HG03039 (cell line): ENCODE results near the gene SLC34A3.
A peak's percentile ranks its signal among the peaks of the same experiment; 100 is the strongest.

Experiments used
- ATAC-seq: cut with Tn5 transposase; IDR thresholded peaks from one replicate; pipeline ENCODE4 v1.9.1; 2021; ENCODE audit warnings: mild to moderate bottlenecking, moderate library complexity; ENCODE audit not compliant: unreplicated experiment

The SLC34A3 gene

GRCh38 chr9:137230705-137231371, at the start of gene SLC34A3:
TSS of gene SLC34A3 (plus strand) at chr9:137230901. CDS start at chr9:137231703, 802 bp downstream.
- ATAC-seq, result no peak

GRCh38 chr9:137181680-137182079, 49.0 kb upstream of the SLC34A3 start:
- no peak for ATAC-seq

DNA sequence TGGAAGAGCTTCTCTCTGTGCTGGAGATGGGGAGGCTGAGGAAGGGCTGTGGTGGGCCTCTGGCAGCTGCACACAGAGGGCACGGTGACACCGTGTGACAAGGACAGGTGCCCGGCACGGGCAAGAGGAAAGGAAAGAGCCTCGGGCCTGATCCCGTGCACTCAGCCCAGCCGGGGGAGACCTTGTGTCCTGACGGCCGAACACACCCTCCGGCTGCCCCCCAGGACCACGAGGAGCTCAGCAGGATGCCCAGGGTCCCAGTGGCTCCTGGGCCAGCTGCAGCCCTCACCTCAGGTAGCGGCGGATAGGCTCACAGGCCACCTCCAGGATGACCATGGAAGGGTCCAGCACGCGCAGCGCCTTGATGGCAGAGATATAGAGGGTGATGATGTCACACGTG, 47.9 kb upstream of the SLC34A3 start:
- ATAC-seq, result no peak

DNA sequence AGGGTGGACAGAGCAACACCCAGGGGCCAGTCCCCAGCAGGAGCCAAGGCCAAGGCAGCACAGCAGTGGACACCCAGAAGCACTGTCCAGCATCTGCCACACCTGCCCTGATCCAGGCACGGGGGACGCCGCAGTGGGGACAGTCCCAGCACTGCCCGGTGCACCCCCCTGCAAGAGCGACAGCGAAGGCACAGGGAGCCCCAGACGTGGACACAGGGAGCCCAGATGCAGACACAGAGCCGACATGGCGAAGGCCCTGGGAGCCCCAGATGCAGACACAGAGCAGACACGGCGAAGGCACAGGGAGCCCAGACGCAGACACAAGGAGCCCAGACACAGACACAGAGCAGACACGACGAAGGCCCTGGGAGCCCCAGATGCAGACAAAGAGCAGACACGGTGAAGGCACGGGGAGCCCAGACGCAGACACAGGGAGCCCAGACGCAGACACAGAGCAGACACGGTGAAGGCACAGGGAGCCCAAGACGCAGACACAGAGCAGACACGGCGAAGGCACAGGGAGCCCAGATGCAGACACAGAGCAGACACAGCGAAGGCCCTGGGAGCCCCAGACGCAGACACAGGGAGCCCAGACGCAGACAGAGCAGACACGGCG, 46.6 kb upstream of the SLC34A3 start:
- no peak for ATAC-seq

- ATAC-seq, result no peak
These were observed 45.6 kb upstream of the SLC34A3 start for GRCh38 chr9:137184881-137185660.

- ATAC-seq, result no peak
These were observed 44.8 kb upstream of the SLC34A3 start for GRCh38 chr9:137185921-137186320.

- ATAC-seq, result no peak
These were observed 44.3 kb upstream of the SLC34A3 start for GRCh38 chr9:137186385-137186784.

DNA sequence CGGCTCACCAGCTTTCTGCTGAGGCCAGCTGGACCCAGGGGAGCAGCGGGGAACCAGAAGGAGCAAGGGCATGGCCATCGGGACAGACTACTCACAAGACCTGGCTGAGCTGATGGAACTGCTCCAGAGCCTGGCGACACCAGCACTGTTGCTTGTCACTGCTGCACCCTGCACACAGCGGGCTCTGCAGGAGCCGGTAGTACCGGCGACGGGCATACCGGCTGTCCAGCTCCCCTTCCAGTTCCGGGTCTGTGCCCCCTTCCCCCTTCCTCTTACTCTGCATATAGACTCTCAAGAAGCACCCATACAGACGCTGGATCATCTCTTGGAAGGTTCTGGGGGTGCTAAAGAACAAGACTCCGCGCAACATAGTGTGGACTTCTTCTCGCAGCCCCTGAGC, 43.3 kb upstream of the SLC34A3 start:
- no peak for ATAC-seq

GRCh38 chr9:137188086-137188489, 42.6 kb upstream of the SLC34A3 start:
- ATAC-seq, result no peak

GRCh38 chr9:137188490-137189296, 42.0 kb upstream of the SLC34A3 start, which contains the start of the genes ANAPC2 and SSNA1:
TSS of gene ANAPC2 (minus strand) at chr9:137188560. CDS start at chr9:137188532, 28 bp downstream.
TSS of gene SSNA1 (plus strand) at chr9:137188676. CDS start at chr9:137188727, 51 bp downstream.
- peak; percentile 68 for ATAC-seq

DNA sequence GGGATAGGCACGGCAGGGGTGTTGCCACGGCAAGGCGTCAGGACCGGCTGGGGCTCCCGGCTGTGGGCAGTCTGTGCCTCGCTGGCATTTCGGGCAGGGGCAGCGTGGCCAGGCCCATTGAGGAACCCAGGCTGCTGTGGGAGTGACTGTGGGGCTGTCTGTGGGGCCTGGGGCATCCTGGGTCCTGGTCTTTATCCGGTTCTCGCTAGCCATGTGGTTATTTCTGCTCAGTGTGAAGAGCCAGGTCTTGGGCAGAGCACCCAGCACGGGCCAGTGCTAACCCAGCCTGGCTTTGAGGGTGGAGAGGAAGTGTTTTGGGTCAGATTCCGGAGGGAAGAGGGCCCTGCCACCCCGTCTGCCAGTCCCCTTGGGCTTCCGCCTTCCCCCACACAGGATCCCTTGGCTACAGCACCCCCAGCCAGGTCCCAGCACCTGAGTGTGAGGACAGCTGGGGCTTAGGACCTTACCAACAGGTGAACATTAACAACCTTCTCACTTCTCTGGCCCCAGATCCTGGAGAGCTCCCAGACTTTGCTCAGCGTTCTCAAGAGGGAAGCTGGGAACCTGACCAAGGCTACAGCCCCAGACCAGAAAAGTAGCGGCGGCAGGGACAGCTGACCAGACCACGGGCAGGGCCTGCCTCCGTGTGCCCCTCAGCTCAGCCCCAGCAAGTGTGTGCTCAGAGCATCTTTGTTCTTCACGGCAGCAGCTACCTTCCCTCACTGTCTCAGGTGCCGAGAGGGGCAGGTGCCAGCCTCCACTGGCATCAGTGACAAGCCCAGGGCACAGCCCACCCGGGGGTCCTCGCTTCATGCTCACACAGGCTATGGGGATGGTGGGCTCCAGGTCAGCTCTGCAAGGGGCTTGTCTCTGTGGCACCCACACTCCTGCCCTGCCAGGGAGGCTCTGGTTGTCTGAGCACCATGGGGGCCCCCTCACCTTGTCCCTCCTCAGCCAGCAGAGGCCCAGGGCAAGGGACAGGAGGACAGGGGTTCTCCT, 41.1 kb upstream of the SLC34A3 start:
- peak; percentile 2 for ATAC-seq

GRCh38 chr9:137190315-137190856, 40.3 kb upstream of the SLC34A3 start:
- ATAC-seq, result no peak

DNA sequence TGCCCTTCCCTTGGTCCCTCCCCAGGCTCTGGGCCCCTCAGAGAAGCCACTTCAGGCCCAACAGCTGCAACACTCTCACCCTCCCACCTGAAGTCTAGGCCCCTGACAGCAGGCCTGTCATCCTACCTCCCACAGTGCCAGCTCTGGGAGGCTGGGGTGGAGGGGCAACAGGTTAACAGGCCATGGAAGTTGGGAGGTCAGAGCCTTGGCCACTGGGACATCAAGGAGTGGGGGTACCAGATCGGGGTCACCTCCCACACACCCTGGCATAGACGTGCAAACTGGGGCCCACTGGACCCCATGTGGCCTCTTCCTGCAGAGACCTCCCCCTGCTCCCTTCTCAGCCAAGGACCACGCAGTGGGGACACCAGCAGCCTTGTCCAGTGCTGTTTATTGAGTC, 39.5 kb upstream of the SLC34A3 start:
- no peak for ATAC-seq

GRCh38 chr9:137191691-137192447, 38.8 kb upstream of the SLC34A3 start:
- no peak for ATAC-seq

- ATAC-seq, result no peak
These were observed 38.3 kb upstream of the SLC34A3 start for GRCh38 chr9:137192448-137192780.

DNA sequence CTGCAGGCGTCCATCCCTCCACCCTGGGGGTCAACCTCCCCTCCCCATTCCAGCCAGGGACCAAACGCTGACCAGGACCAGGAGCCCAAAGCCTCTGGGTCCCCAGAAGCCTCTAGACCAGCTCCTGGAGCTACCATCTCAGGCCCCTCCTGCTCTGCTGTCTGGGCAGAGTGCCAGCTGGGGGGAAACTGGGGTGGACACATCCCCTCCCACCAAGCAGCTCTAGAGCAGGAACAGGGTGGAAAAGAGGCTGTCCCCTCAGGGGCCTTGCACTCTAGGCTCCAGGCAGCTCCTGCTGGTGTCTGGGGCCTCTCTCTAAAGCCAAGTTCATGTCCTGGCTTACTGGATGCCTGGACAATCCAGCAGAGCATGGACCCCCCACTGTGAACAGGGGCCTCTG, 37.8 kb upstream of the SLC34A3 start:
- no peak for ATAC-seq

DNA sequence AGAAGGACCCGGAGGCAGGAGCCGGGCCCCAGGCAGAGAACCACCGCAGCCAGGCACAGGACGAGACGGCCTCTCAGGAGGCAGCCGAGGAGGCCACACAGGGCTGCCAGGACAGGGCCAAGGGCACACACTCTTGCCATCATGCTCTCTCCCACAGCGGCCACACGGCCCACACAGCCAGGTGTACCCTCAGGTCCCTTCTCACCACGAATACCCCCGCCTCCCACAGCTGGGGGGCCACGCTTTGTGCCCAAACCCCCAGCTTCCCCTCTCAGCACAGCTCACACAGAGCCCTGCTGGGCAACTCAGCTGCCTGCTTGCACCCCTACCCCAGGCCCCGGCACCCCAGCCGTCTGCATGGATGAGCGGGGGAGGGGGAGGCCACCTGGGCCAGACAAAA, 36.9 kb upstream of the SLC34A3 start:
- ATAC-seq, result no peak

DNA sequence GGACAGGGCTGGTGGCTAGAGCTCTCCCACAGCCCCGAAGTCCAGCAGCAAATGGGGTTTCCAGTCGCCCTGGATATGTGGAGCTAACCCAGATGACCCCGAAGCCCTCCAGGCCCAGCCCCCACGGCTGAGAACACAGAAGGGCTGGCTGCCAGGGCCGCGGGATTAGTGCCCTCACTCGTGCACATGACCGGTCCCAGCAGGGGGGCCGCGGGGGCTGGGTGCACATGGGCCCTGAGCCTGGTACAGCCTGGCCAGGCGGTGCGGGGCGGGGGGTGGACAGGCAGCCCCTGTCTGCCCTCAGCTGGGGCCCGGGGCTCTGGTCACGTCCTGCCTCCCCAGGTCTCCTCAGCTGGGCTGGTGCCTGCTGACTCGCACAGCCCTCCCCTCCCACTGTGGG, 36.3 kb upstream of the SLC34A3 start:
- no peak for ATAC-seq

DNA sequence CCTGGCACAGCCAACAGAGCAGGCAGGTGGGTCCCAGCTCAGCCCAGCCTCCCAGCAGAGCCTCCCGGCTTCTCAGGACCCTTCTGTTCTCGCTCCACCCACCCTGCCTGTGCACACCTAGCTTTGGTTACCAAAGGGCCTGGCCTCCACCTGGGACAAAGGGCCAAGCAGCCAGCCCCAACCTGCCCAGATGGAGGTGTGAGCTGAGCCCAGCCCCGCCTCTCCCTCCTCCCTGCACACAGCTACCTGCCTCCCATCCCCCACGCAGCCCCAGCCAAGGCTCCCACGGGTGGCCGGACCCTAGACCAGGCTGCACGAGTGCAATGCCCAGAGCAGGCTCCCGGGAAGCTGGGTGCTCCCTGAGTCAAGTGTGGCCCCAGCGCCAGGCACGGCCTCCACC, 35.8 kb upstream of the SLC34A3 start:
- ATAC-seq, result no peak
